ENCODE data around the gene KIF1A.
A peak's percentile ranks its signal among the peaks of the same experiment; 100 is the strongest.
"Not testable (repeated sequence)": the region's sequence is repeated elsewhere in the genome, so short reads cannot be mapped to it uniquely, and the experiment has no call there.

Gene KIF1A

DNA sequence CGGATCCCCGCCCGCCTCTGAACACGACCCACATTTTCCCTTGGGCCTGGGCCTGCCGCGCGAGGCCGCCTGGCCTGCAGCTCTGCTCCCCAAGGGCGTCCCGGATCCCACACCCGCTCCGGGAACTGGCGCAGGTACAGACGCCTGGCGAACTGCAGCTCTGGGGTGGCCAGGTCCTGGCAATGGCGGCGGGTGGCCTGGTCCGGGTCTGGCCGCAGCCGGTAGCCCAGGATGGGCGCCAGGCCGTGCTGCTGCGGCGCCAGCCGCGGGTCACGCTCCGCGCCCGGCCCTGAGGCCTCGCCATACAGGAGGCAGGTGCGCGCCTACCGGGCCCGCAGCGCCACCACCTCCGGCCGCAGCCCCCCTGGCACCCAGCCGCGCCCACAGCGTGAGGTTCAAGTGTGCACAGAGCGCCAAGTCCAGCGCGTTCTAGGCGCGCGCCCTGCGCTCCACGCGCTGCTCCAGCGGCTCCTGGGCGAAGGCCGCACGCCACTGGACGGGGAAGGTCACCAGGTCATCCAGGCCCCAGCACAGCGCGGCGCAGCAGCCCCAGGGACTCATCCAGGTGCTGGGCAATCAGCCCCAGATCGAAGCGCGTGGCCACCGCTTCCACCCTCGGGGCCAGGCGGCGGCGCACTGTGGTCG is 118.8 kb downstream of the KIF1A start:
- no peak for DNase-seq

DNA sequence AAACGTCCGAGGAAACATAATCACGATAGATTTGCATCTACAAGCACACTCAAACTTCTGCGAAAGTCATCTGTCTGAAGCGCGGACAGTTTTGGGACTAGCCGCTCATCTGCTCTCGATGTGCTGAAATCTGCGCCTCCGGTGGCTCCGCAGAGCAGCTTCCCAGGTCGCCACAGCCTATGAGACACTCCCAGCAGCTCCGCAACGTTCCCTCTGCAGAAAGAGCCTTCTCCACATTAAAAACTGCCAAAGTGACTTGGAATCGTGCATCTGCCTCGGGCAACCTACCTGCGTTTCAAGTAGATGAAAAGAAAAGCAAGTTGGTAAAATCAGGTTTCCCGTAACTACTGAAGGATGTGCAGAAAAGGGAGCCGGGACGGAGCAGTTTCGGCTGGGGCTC is 119.4 kb downstream of the KIF1A start:
- peak; percentile 9 for DNase-seq

DNA sequence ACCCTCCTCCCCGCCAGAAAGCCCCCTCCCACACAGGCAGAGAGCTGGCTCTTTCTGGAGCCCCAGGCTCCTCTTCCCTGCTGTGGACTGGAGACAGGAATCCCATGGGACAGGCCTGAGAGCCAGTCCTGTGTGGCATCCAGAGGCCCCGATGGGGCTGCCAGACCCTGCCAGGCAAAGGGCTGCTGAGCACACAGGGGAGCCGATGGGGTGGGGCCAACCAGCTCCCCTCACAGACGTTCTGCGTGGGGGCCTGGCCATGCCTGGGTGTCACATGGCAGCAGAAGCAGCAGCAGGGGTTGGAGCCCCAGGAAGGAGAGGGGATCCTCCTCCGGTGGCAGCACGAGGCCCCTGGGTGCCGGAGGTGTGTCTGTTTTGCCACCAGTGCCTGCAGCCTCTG is 120.2 kb downstream of the KIF1A start:
- DNase-seq = peak; percentile 10

DNA sequence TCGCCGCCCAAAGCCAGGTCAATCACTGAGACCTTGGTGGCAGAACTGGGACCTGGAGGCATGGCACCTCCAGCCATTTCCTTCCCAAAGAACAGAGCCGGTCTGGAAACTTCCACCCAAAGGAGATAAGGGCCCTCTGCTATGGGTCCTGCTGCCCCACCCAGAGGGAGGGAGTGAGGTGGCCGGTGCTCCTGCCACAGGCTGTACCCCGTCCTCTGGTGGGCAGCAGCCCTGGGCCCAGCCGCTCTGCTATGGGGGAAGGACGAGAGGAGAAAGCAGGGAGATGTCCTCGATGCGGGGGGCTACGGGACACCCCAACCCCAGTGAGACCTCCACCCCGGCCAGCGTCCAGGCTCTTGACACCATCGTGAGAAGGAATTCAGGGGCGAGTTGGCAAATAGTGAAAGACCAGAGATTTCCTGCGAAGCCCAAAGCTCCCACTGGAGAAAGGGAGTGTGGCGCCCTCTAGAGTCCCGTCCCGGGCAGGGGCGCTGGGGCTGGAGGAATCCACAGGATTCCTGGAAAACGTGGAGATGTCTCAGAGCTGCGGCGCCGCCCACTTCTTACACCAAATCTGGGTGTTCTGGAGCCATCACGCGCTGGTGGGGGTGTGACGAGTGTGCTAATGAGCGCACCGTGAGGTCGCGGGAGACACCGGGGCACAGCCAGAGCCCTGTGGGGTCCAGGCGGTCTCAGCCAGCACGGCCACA is 121.0 kb downstream of the KIF1A start:
- peak; percentile 7 for DNase-seq

DNA sequence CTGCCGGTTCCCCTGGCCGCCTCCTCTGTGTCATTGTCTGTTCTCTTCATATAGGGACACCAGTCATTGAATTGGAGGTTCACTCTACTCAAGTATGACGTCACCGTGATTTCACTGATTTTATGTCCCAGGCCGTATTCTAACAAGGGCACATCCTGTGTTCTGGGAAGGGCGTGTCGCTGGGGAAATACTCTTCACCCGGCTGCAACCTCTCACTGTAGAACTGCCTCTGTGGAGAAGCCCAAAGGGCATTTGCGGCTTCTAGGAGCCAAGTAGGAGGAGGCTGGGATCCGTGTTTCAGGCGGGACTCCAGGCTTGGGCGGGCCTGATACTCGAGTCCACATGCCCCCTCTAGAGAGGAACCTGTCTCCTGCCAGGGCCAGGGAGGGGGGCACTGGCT is 123.5 kb downstream of the KIF1A start:
- DNase-seq = peak; percentile 1

DNA sequence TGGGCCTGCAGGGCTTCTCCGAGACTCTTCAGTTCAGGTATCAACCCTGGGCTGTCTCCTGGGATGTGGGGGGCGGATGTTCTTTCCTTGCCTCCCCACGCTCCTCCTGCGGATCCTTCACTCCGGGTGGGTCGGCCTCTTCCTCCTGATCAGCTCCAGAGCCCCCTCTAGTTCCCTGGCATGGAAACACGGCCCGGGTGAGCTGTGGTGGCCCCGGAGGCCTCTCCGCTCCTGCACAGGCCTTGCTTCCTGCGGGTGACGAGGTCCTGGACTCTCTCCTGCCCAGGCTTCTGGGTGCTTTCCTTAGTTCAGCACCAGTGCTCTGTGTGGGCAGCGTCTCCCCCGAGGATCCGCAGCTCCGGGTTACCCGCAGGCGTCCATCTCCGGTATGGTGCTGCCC is 124.4 kb downstream of the KIF1A start:
- not testable (repeated sequence) for DNase-seq

DNA sequence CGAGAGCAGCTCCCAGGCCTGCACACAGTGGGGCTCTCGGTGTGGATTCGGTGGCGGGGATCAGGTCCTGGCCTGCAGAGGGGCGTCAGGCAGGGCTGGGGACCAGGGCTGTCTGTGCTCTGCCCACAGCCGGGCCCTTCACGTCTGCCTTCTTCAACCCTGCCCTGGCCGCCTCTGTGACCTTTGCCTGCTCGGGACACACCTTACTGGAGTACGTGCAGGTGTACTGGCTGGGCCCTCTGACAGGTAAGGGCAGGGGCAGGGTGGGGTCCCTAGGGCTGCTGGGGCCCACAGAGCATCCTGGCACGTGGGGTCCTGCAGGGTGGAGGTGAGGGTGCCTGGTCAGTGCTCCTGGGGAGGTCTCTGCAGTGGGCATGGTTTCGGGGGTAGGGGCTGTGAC is 125.7 kb downstream of the KIF1A start:
- not testable (repeated sequence) for DNase-seq

DNA sequence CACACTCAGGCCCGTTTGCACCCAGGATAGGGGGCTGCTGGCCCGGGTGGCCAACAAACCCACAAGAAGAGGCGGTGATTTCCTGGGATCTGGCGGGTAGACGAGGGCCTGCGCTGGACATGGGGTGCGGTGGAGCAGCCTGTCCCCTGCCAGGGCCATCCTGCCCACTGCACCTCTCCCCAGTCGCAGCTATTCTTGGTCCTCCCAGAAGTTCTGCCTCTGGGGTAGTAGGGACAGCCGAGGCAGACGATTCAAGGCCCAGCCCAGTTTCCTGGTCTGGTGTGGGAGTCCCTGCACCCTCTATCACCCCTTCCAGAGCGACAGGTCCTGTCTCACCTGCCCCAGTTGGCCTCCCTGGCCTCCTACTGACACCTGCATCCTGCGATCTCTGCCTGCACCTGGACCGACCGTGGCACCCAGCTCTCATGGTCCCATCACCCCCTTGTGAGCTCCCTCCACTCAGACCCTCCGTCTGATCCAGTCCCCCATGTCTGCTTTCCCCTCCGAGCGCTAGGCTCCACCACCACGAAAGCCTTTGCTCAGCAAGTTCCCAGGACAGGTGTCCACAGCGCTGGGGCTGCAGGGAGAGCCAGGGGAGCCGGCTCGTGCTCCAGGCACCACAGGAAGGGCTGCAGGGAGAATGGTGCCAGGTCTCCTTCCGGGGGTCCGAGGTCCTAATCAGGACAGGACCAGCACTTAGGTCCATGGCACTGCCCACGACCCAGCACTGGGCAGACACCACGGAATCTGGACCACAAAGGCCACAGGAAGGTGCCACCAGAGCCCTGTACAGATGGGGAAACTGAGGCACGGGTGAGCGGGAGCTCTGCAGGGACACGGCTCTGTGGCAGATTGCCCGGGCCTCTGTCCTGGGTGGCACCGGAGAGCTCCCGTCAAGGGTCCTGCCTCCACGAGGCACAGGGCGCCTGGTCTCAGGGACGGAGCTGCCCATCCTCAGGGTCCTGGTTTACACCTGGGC is 127.1 kb downstream of the KIF1A start:
- DNase-seq = not testable (repeated sequence)

DNA sequence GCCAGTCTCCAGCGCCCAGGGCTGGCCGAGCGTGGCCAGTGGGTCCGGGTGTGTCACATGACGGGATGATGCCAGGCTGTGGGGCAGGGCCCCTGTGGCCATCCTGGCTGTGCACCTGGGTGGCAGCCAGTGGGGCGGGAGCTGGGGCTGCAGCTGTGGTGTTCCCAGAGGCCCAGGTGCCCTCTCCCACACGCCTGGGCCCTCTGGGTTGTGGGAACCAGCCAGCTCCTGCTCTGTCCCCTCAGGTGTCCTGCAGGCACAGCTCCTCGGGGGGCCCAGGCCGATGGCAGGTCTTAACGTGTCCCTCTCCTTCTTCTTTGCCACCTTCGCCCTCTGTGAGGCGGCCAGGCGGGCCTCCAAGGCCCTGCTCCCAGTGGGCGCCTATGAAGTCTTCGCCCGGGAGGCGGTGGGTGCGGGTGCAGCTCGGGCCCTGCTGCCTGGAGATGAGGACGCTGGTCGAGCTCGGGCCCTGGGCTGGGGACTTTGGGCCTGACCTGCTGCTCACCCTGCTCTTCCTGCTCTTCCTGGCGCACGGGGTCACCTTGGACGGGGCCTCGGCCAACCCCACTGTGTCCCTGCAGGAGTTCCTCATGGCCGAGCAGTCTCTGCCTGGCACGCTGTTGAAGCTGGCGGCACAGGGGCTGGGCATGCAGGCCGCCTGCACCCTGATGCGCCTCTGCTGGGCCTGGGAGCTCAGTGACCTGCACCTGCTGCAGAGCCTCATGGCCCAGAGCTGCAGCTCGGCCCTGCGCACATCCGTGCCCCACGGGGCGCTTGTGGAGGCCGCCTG is 128.2 kb downstream of the KIF1A start, which contains the start of gene AQP12A:
AQP12A (plus strand) TSS at position 236 of the 790 bp plus-strand sequence; CDS start at position 284, 48 bp downstream.
- not testable (repeated sequence) for DNase-seq

DNA sequence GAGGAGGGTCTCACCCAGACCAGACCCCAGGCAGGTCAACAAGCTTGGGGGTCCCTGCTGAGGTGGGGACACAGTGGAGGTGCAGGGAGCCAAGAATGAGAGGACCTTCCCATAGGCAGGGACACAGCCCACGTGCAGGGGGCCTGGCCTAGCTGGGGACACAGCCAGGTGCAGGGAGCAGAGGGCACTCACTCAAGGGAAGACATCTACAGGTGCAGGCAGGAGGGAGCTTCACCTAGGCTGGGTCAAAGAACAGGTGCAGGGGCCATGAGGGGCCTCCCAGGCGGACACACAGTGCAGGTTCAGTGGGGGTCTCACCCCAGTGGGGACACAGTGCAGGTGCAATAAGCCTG is 129.0 kb downstream of the KIF1A start:
- DNase-seq = not testable (repeated sequence)

DNA sequence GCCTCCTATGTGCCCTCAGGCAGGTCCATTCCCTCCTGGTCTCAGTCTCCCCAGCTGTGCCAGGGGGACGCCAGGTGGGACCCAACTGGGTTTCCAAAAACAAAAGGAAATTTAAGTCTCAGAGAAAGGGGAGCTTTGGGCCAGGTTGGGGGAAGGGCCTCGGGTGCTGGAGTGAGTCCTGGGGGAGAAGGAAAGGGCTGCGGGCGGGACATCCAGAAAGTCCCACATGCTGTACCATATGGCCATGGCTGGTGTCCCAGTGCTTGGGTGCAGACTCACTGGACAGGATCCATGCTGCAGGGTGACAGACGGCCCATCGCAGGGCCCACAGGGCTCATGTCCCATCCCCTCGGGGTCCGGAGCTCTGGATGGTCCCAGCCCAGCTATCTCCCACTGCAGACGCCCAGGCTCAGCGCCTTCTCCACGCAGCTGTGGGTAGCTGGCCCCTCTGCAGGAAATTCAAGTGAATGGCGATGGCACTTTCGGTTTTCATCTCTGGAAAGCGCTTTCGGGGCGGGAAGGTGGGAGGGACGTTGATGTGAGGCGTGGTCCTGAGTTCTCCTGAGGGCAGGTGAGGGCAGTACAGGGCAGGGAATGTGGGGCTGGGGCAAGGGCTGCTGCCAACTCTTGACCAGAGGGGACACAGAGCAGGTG is 129.5 kb downstream of the KIF1A start:
- not testable (repeated sequence) for DNase-seq

DNA sequence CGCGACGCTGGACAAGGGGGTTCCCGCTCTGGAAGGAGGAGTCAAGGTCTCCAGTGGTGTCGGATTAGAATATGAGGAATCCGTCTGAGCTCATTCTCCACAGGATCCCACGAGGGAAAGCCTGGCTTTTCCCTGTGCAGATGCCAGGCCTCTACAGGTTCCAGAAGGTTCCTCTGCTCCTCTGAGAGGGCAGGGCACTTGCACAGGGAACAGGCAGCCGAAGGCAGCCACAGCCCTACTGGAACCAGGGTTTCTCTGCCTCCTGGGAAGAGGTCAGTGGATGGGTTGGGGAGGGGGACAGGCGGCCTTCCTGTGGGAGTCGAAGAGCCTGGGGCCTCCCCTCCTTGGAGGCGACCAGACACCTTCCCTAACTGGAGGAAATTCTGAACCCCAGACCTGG is 130.0 kb downstream of the KIF1A start:
- DNase-seq = no peak

DNA sequence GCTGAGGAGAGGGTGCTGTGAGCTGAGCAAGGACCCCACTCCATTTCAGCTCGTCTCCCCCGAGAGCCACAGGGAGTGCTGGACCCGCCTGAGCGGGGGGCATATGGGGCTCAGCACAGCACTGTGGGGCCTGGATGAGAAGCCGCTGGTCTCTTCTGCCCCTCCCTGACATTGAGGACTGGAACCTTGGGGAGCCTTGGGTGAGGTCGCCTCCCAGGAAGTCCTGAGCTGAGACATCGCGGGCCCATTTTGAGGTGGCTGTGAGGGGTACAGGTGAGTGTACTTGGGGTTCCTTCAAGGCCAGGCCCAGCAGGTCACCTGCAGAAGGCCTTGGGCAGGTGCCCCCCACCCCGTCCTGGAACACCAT is 131.5 kb downstream of the KIF1A start:
- DNase-seq = no peak

DNA sequence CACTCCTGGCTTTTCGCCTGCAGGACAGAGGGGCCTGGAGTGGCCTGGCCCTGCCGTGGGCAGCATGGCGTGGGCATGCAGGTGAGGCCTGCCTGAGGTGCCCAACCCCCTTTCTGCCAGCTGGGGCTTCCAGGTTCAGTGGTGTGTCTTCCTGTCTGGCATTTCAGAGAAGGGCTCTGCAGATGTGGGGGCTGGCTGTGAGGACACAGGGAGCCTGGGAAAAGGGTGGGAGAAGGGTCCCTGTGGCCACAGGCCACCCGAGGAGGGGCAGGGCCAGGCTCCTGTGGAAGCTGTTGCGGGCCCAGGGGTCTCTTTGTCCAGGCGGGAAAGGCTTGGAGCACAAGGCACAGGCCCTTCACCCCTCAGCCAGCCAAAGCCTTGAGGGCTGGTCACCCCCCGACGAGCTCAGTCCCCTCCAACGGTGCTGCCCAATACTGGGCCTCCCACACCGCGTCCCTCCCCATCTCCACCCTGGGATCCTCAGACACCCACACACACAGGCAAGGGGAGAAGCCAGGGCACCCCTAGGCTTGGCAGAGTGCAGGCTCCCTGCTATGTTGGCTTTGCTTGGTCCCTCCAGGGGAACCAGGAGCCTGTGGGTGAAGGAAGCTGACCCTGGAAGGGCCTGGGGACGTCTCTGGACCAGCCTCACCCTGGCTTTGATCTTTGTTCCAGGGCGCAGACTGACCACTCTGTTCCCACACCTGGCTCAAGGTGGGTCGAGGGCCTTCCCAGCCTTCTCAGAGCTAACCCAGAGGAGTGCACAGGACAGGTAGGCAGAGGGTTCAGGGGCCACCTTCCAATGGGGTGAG is 132.1 kb downstream of the KIF1A start:
- no peak for DNase-seq

DNA sequence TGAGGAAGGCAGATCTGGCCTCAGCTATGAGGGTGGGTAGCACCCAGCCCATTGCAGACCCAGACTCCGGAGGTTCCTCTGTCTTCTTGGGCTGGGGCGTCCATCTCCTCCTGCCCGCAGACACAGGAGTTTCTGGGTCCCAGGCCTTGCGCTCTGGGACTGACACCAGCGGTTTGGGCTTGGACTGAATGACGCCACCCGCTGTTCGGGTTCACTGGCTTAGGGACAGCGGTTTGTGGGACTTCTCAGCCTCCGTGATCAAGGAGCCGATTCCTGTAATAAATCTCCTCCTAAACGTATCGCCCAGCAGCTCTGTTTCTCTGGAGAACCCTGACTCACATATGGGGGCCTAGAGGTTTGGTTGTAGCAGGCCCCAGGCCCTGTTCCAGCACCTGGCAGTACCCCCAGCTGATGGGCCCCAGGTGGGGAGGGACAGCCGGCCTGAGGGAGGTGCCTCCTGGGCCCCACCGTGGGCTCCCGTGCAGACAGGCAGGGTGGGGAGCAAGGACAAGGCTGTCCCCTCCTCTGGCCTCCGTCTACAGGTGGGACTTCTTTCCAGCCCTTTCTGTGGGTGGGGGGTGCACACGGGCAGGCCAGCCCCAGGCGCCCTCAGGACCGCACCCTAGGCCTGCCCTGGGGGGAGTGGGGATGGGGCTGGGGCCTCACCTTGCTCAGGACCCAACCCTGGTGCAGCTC is 132.8 kb downstream of the KIF1A start:
- no peak for DNase-seq

DNA sequence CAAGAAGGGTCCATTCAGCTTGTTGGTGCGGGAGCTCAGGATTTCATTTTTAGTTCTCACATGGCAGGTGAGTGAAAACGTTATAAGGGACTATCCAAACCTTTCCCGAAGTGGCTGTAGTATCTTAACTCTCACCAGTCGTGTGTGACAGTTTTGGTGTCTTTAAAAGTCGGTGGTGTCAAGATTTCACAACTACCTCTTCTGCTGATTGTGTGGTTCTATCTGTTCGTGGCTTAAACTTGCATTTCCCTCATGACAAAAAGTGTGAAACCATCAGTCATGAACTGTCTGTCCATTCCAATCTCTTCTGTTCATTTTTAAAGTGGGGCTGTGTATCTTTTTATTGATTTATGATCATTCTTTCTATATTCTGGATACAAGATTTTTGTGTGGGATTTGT is 133.6 kb downstream of the KIF1A start:
- no peak for DNase-seq

DNA sequence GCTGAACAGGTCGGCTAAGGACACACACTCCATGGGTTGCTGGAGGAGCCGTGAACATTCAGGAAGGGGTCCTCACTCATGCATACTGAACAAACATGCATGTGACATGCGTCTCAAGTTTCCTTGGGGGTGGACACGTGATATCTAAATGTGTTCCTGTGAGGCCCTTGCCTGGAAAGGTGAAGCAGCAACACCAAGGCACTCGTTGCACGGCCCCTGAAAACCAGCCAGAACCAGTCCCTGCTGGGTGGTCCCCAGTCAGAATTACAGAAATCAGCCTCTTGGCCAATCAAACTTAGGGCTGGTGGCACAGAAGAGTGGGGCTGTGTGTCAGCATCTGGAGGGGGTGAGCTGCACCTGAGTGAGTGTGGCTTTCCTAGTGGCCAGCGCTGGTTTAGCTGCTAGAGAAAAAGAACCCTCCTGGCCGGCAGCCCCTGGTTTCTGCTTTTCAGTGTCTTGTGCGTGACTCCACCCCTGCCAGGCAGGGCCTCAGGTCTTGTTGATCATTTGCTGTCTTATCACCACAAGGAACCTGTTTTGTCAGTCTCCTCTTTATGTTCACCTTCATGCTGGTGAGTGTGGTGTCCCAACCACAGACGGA is 134.1 kb downstream of the KIF1A start:
- DNase-seq = no peak

DNA sequence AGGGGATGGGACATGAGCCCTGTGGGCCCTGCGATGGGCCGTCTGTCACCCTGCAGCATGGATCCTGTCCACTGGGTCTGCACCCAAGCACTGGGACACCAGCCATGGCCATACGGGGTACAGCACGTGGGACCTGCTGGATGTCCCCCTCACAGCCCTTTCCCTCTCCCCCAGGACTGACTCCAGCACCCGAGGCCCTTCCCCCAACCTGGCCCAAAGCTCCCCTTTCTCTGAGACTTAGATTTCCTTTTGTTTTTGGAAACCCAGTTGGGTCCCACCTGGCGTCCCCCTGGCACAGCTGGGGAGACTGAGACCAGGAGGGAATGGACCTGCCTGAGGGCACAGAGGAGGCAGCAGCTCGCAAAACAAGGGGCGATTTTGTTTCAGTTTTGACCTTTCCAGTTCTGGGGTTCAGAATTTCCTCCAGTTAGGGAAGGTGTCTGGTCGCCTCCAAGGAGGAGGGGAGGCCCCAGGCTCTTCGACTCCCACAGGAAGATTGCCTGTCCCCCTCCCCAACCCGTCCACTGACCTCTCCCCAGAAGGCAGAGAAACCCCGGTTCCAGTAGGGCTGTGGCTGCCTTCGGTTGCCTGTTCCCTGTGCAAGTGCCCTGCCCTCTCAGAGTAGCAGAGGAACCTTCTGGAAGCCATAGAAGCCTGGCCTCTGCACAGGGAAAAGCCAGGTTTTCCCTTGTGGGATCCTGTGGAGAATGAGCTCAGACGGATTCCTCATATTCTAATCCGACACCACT is 135.9 kb downstream of the KIF1A start:
- not testable (repeated sequence) for DNase-seq

DNA sequence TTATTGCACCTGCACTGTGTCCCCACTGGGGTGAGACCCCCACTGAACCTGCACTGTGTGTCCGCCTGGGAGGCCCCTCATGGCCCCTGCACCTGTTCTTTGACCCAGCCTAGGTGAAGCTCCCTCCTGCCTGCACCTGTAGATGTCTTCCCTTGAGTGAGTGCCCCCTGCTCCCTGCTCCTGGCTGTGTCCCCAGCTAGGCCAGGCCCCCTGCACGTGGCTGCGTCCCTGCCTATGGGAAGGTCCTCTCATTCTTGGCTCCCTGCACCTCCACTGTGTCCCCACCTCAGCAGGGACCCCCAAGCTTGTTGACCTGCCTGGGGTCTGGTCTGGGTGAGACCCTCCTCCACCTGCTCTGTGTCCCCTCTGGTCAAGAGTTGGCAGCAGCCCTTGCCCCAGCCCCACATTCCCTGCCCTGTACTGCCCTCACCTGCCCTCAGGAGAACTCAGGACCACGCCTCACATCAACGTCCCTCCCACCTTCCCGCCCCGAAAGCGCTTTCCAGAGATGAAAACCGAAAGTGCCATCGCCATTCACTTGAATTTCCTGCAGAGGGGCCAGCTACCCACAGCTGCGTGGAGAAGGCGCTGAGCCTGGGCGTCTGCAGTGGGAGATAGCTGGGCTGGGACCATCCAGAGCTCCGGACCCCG is 136.6 kb downstream of the KIF1A start:
- DNase-seq = not testable (repeated sequence)

Measured in CD4-positive, alpha-beta T cell treated with Interleukin-15 for 1 hour (primary cell).